Endodermal cell (in vitro differentiated cells): ENCODE data around the gene ARHGEF39. TPM values are rescaled to one million over a fixed set of nuclear protein-coding genes. Genes with fewer than 3 reads are reported as not detected.
A peak's percentile ranks its signal among the peaks of the same experiment; 100 is the strongest.

ENCODE experiments used
- DNase-seq: peaks from one replicate; pipeline ENCODE4 v3.0.0-alpha.2; 2017
- H3K27ac ChIP-seq: 2 replicates; pipeline ENCODE4 v1.5.1; 2013; ENCODE audit warnings: mild to moderate bottlenecking, low read depth, low read length, moderate library complexity
- H3K27me3 ChIP-seq: 2 replicates; pipeline ENCODE4 v1.6.1; 2013; ENCODE audit warnings: mild to moderate bottlenecking, low read length, moderate library complexity; ENCODE audit not compliant: insufficient read depth, control insufficient read depth, poor library complexity, severe bottlenecking
- H3K36me3 ChIP-seq: 2 replicates; pipeline ENCODE4 v1.7.0; 2013; ENCODE audit warnings: mild to moderate bottlenecking, low read length, moderate library complexity; ENCODE audit not compliant: control insufficient read depth, insufficient read depth
- H3K4me1 ChIP-seq: one replicate; pipeline ENCODE4 v1.7.0; 2013; ENCODE audit warnings: low read length; ENCODE audit not compliant: control insufficient read depth, insufficient read depth
- H3K4me3 ChIP-seq: 2 replicates; pipeline ENCODE4 v1.5.1; 2013; ENCODE audit warnings: mild to moderate bottlenecking, low read length, moderate library complexity
- H3K9ac ChIP-seq: 2 replicates; pipeline ENCODE4 v1.6.1; 2013; ENCODE audit warnings: mild to moderate bottlenecking, low read length, moderate library complexity; ENCODE audit not compliant: poor library complexity, severe bottlenecking; ENCODE audit errors: extremely low read depth
- H3K9me3 ChIP-seq: 2 replicates; pipeline ENCODE4 v1.6.1; 2013; ENCODE audit warnings: mild to moderate bottlenecking, low read length, moderate library complexity; ENCODE audit not compliant: control insufficient read depth
- H3K27ac Mint-ChIP-seq: 2 replicates; pipeline ENCODE4 v1.8.0; 2020; ENCODE audit warnings: mixed read lengths
- H3K27me3 Mint-ChIP-seq: 2 replicates; pipeline ENCODE4 v1.8.0; 2021; ENCODE audit warnings: mild to moderate bottlenecking, mixed read lengths; ENCODE audit not compliant: insufficient read depth
- H3K36me3 Mint-ChIP-seq: 2 replicates; pipeline ENCODE4 v1.8.0; 2020; ENCODE audit warnings: low read depth, mixed read lengths
- H3K4me1 Mint-ChIP-seq: 2 replicates; pipeline ENCODE4 v1.8.0; 2020; ENCODE audit warnings: mixed read lengths
- H3K4me3 Mint-ChIP-seq: 2 replicates; pipeline ENCODE4 v1.8.0; 2020; ENCODE audit warnings: mild to moderate bottlenecking, moderate library complexity, mixed read lengths
- H3K9me3 Mint-ChIP-seq: 2 replicates; pipeline ENCODE4 v1.8.0; 2020; ENCODE audit warnings: mild to moderate bottlenecking, mixed read lengths
- WGBS, 2 experiments: methylation state at CpG; one replicate each; pipeline versions ENCODE4 v1.1.5 to v1.1.7; 2013; ENCODE audit warnings: missing lambda C conversion rate in 2 of 2, mixed read lengths in 1 of 2; ENCODE audit not compliant: insufficient coverage in 1 of 2, insufficient read length in 1 of 2; 5-methylcytosine and 5-hydroxymethylcytosine counted together
- total RNA-seq, 2 donors: library from RNA; stranded (reverse); fragmentation: NEBNext Ultra II Directional in 1 of 2; extraction: Animal tissue kit (Norgen Biotek cat#: 25700) in 1 of 2; gene quantifications; 2 replicates in 1 of 2; 3 replicates in 1 of 2; pipeline ENCODE4 v1.2.1, GENCODE V29; 2021
- TF ChIP-seq, protein P1 (sequence below): fragments of 200-600 bp; sonication (generic); conservative IDR thresholded peaks from 2 replicates; pipeline ENCODE4 v1.5.0; 2021; ENCODE audit warnings: antibody characterized with exemption, mild to moderate bottlenecking

The ARHGEF39 gene
- total RNA-seq, 2 donors from 2014 or later, result 22.1 to 36.4 TPM

- H3K27ac ChIP-seq, result peak overlapping the region; percentile 58
- no peaks in the 10 kb centered on the region for H3K27me3 ChIP-seq
- peak overlapping the region; percentile 28 for H3K9ac ChIP-seq
- no peaks in the 10 kb centered on the region for H3K9me3 ChIP-seq
- Mint-ChIP-seq H3K9me3 (no peaks in the 10 kb centered on the region), H3K27me3 (no peaks in the 10 kb centered on the region), H3K4me3 (peak overlapping the region; percentile 85), H3K4me1 (peaks cover 30% of the 10 kb centered on the region), H3K27ac (peak overlapping the region; percentile 88), H3K36me3 (peaks cover 17% of the 10 kb centered on the region)
- TF ChIP-seq, protein P1, sequence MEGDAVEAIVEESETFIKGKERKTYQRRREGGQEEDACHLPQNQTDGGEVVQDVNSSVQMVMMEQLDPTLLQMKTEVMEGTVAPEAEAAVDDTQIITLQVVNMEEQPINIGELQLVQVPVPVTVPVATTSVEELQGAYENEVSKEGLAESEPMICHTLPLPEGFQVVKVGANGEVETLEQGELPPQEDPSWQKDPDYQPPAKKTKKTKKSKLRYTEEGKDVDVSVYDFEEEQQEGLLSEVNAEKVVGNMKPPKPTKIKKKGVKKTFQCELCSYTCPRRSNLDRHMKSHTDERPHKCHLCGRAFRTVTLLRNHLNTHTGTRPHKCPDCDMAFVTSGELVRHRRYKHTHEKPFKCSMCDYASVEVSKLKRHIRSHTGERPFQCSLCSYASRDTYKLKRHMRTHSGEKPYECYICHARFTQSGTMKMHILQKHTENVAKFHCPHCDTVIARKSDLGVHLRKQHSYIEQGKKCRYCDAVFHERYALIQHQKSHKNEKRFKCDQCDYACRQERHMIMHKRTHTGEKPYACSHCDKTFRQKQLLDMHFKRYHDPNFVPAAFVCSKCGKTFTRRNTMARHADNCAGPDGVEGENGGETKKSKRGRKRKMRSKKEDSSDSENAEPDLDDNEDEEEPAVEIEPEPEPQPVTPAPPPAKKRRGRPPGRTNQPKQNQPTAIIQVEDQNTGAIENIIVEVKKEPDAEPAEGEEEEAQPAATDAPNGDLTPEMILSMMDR, result no peak
- DNase-seq, result peak; percentile 88
- peaks cover 10% of the 10 kb centered on the region for H3K4me1 ChIP-seq
- H3K36me3 ChIP-seq, result peaks cover 24% of the 10 kb centered on the region
- WGBS, 2 experiments, result 0 to 5% methylated on average over 8 to 61 of the region's 61 CpGs
- H3K4me3 ChIP-seq, result peak overlapping the region; percentile 96
These were observed 25.8 kb upstream of the ARHGEF39 start for GRCh38 chr9:35690614-35691333.

GRCh38 chr9:35690294-35690613, 25.3 kb upstream of the ARHGEF39 start:
- Mint-ChIP-seq H3K27me3 (no peaks in the 10 kb centered on the region), H3K27ac (peak overlapping the region; percentile 88), H3K4me3 (peak overlapping the region; percentile 85), H3K9me3 (no peaks in the 10 kb centered on the region), H3K36me3 (peaks cover 21% of the 10 kb centered on the region), H3K4me1 (peaks cover 30% of the 10 kb centered on the region)
- TF ChIP-seq, protein P1, result no peak
- Histone ChIP-seq H3K4me1 (peaks cover 10% of the 10 kb centered on the region), H3K36me3 (peaks cover 25% of the 10 kb centered on the region), H3K9ac (peak overlapping the region; percentile 28), H3K9me3 (no peaks in the 10 kb centered on the region), H3K27ac (peak overlapping the region; percentile 63), H3K27me3 (no peaks in the 10 kb centered on the region), H3K4me3 (peak overlapping the region; percentile 96)
- DNase-seq, result peak; percentile 80
- WGBS, 2 experiments, result 1% methylated on average over 21 of the region's 21 CpGs; no CpG with 5 or more reads in 1 of the 2 experiments

- peak; percentile 89 for DNase-seq
- Histone ChIP-seq H3K9ac (peak within 1 kb of the TSS; percentile 82), H3K4me1 (peaks cover 10% of the 10 kb centered on the region), H3K36me3 (peaks cover 31% of the 10 kb centered on the region), H3K27me3 (no peaks in the 10 kb centered on the region), H3K27ac (peak within 1 kb of the TSS; percentile 63), H3K4me3 (peak within 1 kb of the TSS; percentile 96), H3K9me3 (no peaks in the 10 kb centered on the region)
- peaks cover 25% of the 10 kb centered on the region for H3K36me3 Mint-ChIP-seq
- peaks cover 30% of the 10 kb centered on the region for H3K4me1 Mint-ChIP-seq
- H3K4me3 Mint-ChIP-seq, result peak within 1 kb of the TSS; percentile 85
- H3K9me3 Mint-ChIP-seq, result no peaks in the 10 kb centered on the region
- TF ChIP-seq, protein P1, result no peak
- H3K27me3 Mint-ChIP-seq, result no peaks in the 10 kb centered on the region
- WGBS, 2 experiments, result 0 to 1% methylated on average over 23 to 61 of the region's 61 CpGs
- H3K27ac Mint-ChIP-seq, result peak within 1 kb of the TSS; percentile 88
These were observed 24.7 kb upstream of the ARHGEF39 start, which contains the start of gene TPM2 for GRCh38 chr9:35689542-35690293. TSS of gene TPM2 (minus strand) at chr9:35689925. CDS start at chr9:35689817, 108 bp downstream.
